ENCODE measurements around the gene MCHR1. TPM values are rescaled to one million over a fixed set of nuclear protein-coding genes. Genes with fewer than 3 reads are reported as not detected.

Gene MCHR1
- total RNA-seq, 4 donors from 2014 or later = not detected

GRCh38 chr22:40687706-40688105 lies 8.4 kb downstream of the MCHR1 start:
- no peaks in the 10 kb centered on the region for H3K27me3 ChIP-seq
- no peaks in the 10 kb centered on the region for H3K4me1 ChIP-seq
- no peak overlapping the region for H3K27ac ChIP-seq
- no peaks in the 10 kb centered on the region for H3K9me3 ChIP-seq
- TF ChIP-seq POLR2A (IDR thresholded peaks at IDR 0.05) = no peak
- TF ChIP-seq, protein P1, sequence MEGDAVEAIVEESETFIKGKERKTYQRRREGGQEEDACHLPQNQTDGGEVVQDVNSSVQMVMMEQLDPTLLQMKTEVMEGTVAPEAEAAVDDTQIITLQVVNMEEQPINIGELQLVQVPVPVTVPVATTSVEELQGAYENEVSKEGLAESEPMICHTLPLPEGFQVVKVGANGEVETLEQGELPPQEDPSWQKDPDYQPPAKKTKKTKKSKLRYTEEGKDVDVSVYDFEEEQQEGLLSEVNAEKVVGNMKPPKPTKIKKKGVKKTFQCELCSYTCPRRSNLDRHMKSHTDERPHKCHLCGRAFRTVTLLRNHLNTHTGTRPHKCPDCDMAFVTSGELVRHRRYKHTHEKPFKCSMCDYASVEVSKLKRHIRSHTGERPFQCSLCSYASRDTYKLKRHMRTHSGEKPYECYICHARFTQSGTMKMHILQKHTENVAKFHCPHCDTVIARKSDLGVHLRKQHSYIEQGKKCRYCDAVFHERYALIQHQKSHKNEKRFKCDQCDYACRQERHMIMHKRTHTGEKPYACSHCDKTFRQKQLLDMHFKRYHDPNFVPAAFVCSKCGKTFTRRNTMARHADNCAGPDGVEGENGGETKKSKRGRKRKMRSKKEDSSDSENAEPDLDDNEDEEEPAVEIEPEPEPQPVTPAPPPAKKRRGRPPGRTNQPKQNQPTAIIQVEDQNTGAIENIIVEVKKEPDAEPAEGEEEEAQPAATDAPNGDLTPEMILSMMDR (IDR thresholded peaks at IDR 0.05) = no peak
- DNase-seq = no peak
- no peak overlapping the region for H3K4me3 ChIP-seq
- no peaks in the 10 kb centered on the region for H3K36me3 ChIP-seq

GRCh38 chr22:40690370-40690769 lies 11.1 kb downstream of the MCHR1 start:
- TF ChIP-seq POLR2A (IDR thresholded peaks at IDR 0.05) = no peak
- TF ChIP-seq, protein P1 (IDR thresholded peaks at IDR 0.05) = no peak
- no peak overlapping the region for H3K4me3 ChIP-seq
- no peak overlapping the region for H3K27ac ChIP-seq
- no peaks in the 10 kb centered on the region for H3K36me3 ChIP-seq
- H3K4me1 ChIP-seq = no peaks in the 10 kb centered on the region
- H3K9me3 ChIP-seq = no peaks in the 10 kb centered on the region
- DNase-seq = no peak
- H3K27me3 ChIP-seq = no peaks in the 10 kb centered on the region

DNA sequence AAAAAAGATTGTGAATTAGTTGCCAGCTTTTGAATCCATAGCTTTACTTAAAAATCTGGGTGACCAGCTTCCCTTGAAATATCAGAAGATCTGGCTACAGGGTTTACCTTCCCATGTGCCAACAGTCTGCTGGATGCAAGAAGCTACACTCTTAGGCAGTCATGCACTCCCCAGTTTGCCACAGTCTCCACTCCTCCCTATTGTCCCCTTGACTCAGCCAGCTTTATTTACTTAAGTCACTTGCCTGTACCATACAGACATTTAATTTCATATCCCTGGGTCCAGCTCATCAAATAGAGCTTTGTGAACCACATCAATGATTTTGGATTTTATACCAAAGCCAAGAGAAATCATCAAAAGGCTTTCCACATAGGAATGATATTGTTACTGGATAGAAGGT lies 12.2 kb downstream of the MCHR1 start:
- Histone ChIP-seq H3K4me1 (no peaks in the 10 kb centered on the region), H3K36me3 (no peaks in the 10 kb centered on the region), H3K27ac (no peak overlapping the region), H3K4me3 (no peak overlapping the region), H3K9me3 (no peaks in the 10 kb centered on the region), H3K27me3 (no peaks in the 10 kb centered on the region)
- no peak for TF ChIP-seq POLR2A (IDR thresholded peaks at IDR 0.05)
- TF ChIP-seq, protein P1 (IDR thresholded peaks at IDR 0.05) = no peak
- no peak for DNase-seq

GRCh38 chr22:40694411-40694810 lies 15.1 kb downstream of the MCHR1 start:
- no peak overlapping the region for H3K27ac ChIP-seq
- H3K36me3 ChIP-seq = no peaks in the 10 kb centered on the region
- no peaks in the 10 kb centered on the region for H3K4me1 ChIP-seq
- TF ChIP-seq POLR2A (IDR thresholded peaks at IDR 0.05) = no peak
- TF ChIP-seq, protein P1 (IDR thresholded peaks at IDR 0.05) = no peak
- no peaks in the 10 kb centered on the region for H3K27me3 ChIP-seq
- no peak for DNase-seq
- no peak overlapping the region for H3K4me3 ChIP-seq
- no peaks in the 10 kb centered on the region for H3K9me3 ChIP-seq

DNA sequence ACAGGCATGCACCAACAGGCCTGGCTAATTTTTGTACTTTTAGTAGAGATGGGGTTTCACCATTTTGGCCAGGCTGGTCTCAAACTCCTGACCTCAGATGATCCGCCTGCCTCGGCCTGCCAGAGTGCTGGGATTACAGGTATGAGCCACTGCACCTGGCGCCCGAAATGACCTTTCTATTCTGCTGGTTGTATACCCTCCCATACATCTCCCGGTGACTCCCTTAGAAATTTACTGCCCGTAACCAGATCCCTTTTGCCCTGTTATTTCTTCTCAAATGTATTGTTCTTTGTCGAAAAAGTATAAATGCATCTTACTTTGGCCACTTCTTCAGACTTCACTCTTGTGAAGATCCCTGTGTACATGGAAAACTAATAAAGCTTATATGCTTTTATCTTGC lies 22.0 kb downstream of the MCHR1 start:
- H3K9me3 ChIP-seq = no peaks in the 10 kb centered on the region
- no peaks in the 10 kb centered on the region for H3K36me3 ChIP-seq
- no peak overlapping the region for H3K27ac ChIP-seq
- H3K4me1 ChIP-seq = no peaks in the 10 kb centered on the region
- no peak for DNase-seq
- H3K4me3 ChIP-seq = no peak overlapping the region
- H3K27me3 ChIP-seq = no peaks in the 10 kb centered on the region
- TF ChIP-seq POLR2A (IDR thresholded peaks at IDR 0.05) = no peak
- TF ChIP-seq, protein P1 (IDR thresholded peaks at IDR 0.05) = no peak

GRCh38 chr22:40703174-40703573 lies 23.9 kb downstream of the MCHR1 start:
- Histone ChIP-seq H3K36me3 (no peaks in the 10 kb centered on the region), H3K9me3 (peaks cover 0 to 6% (median 0%) of the 10 kb centered on the region in 4 donors), H3K4me1 (no peaks in the 10 kb centered on the region), H3K4me3 (no peak overlapping the region), H3K27me3 (no peaks in the 10 kb centered on the region), H3K27ac (no peak overlapping the region)
- TF ChIP-seq, protein P1 (IDR thresholded peaks at IDR 0.05) = no peak
- no peak for TF ChIP-seq POLR2A (IDR thresholded peaks at IDR 0.05)
- no peak for DNase-seq

Data from Peyer's patch (tissue), 4 donors.